GM19238 (cell line): Measurements from ENCODE around the gene BMP2K.
"Not testable (repeated sequence)": the region's sequence is repeated elsewhere in the genome, so short reads cannot be mapped to it uniquely, and the experiment has no call there.

Source experiments
- DNase-seq: peaks from one replicate; pipeline ENCODE4 v3.0.0; 2011; ENCODE audit warnings: low spot score; ENCODE audit not compliant: insufficient read length

The BMP2K gene

GRCh38 chr4:78788007-78788889 lies 12.1 kb downstream of the BMP2K start:
- DNase-seq, result no peak

- not testable (repeated sequence) for DNase-seq
These were observed 19.7 kb downstream of the BMP2K start for GRCh38 chr4:78795594-78796416.

GRCh38 chr4:78796526-78796925 lies 20.4 kb downstream of the BMP2K start:
- no peak for DNase-seq

GRCh38 chr4:78797777-78798284 lies 21.7 kb downstream of the BMP2K start:
- no peak for DNase-seq

- no peak for DNase-seq
These were observed 23.7 kb downstream of the BMP2K start for GRCh38 chr4:78799551-78800495.

- DNase-seq, result no peak
These were observed 24.8 kb downstream of the BMP2K start for GRCh38 chr4:78800965-78801364.

- DNase-seq, result no peak
These were observed 27.8 kb downstream of the BMP2K start for GRCh38 chr4:78803983-78804382.

GRCh38 chr4:78806943-78807460 lies 30.9 kb downstream of the BMP2K start:
- DNase-seq, result no peak

GRCh38 chr4:78809295-78809694 lies 33.1 kb downstream of the BMP2K start:
- DNase-seq, result no peak

GRCh38 chr4:78809928-78810835 lies 34.0 kb downstream of the BMP2K start:
- no peak for DNase-seq

GRCh38 chr4:78811034-78811433 lies 34.9 kb downstream of the BMP2K start:
- no peak for DNase-seq

GRCh38 chr4:78818530-78819079 lies 42.5 kb downstream of the BMP2K start:
- no peak for DNase-seq

- DNase-seq, result no peak
These were observed 47.9 kb downstream of the BMP2K start for GRCh38 chr4:78824001-78824400.

- no peak for DNase-seq
These were observed 51.0 kb downstream of the BMP2K start for GRCh38 chr4:78827191-78827590.

GRCh38 chr4:78829296-78829695 lies 53.1 kb downstream of the BMP2K start:
- no peak for DNase-seq

- not testable (repeated sequence) for DNase-seq
These were observed 63.5 kb downstream of the BMP2K start for GRCh38 chr4:78839676-78840075.

- not testable (repeated sequence) for DNase-seq
These were observed 64.1 kb downstream of the BMP2K start for GRCh38 chr4:78840286-78840685.

GRCh38 chr4:78845472-78845871 lies 69.3 kb downstream of the BMP2K start:
- no peak for DNase-seq

GRCh38 chr4:78846258-78846657 lies 70.1 kb downstream of the BMP2K start:
- DNase-seq, result no peak
